Coronary artery (tissue), 2 donors: ENCODE measurements around the gene FRS3.
A peak's percentile ranks its signal among the peaks of the same experiment; 100 is the strongest.

Source experiments
- DNase-seq: peaks from one replicate; pipeline ENCODE4 v3.0.0-alpha.2; 2017; ENCODE audit warnings: low spot score
- H3K27ac ChIP-seq, 2 donors: fragments of 200-600 bp; sonication (generic); one replicate each; pipeline ENCODE4 v1.5.1; 2016 to 2019
- H3K4me3 ChIP-seq: fragments of 200-600 bp; sonication (generic); 2 replicates; pipeline ENCODE4 v1.5.1; 2016; ENCODE audit warnings: mild to moderate bottlenecking, moderate library complexity
- CTCF ChIP-seq: fragments of 200-600 bp; sonication (generic); IDR thresholded peaks from one replicate; pipeline ENCODE4 v1.5.1; 2019; ENCODE audit warnings: antibody characterized with exemption

FRS3 gene

DNA sequence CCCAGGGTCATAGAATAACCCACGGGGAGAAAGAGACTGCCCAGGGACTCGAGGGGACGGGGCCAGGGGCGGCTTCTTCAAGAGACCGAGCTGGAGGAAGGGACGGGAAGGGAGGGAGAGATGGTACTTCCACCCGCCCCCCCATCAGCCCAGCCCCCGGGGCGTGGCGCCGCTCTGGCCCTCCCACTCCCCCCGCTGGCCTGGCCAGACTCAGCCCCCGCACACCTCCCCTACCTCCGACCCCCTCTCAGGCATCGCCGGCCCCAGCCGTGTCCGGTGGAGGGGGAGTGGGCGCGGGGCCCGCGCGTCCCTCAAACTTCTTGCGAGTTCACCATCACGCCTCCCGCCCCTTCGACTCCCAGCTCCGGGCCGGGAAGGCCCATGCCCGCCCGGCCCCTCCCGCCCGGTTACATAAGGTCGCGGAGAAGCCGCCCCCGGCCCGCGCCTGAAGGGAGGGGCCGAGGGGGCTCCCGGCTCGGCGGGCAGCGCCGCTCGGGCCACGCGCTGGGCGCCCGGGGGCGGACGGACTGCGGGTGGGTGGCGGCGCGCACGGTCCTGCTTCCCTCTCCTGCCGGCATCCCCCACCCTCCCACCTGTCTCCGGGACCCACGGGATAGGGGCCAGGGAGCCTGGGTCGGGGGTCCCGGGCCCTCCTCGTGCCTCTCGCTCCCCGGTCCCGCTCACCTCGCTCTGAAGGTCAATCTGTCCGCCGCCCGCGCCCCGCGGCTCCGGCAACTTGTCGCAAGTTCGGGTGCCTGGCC lies 44.9 kb downstream of the FRS3 start:
- TF ChIP-seq CTCF = no peak
- peak overlapping the region; percentile 96 to 99 for H3K27ac ChIP-seq
- DNase-seq = peak; percentile 85
- peak overlapping the region; percentile 97 for H3K4me3 ChIP-seq

DNA sequence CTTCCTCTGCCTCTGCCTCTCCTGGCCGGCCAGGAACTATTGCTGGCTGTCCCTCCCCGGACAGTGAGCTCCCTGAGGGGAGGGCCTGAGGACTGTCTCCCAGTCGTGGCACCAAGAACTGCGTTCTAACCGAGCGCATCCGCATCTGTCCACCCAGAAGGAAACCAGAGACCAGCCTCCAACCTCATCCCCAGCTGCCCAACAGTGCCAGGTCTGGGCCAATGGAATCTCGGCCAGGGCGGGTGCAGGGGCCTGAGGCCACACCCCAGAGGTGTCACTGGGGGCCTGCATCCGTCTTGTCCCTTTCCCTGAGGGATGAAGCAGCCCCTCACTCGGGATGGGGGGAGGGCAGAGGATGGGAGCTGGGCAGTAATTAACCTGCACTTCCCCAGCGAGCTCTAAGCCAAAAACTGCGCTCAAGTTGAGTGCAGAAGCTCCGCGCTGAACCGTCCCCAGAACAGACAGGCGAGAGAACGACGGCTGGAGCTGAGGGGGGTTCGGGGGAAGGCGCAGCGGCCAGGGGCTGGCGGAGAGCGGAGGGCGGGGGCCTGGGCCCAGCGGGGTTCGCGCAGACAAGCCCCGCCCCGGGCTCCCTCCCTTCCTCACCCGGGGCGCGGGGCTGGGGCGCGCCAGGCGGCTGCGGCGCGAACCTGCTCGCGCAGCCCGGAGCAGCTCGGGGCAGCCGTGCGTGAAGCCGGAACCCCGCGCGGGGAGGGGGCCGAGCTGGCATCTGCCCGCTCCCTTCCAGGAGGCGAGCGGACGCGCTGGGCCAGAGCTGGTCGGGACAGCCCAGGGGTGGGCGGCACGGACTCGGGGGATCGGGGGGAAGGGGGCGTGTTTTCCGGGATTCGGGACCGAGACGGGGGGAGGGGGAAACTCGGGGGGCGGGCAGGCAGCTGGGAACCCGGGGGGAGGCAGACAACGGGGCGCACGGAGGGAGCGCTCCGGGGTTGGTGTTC lies 45.7 kb downstream of the FRS3 start:
- TF ChIP-seq CTCF = no peak
- peak overlapping the region; percentile 97 for H3K4me3 ChIP-seq
- DNase-seq = no peak
- peak overlapping the region; percentile 96 to 99 for H3K27ac ChIP-seq

DNA sequence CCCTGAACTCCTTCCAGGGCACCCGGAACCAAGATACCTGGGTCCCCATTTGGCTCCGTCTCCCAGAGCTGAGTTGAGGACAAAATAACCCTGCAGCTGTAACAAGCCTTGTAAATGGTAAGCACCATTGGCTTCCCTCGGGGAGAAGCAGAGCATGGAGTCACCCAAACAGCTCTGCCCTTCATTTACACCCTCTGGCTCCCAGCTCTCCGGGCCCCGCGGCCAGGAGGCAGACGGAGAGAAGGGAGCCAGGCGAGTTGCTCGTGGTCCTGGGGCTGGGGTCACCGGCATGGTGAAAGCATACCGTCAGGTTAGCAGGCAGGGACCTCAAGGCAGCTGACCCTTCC lies 46.4 kb downstream of the FRS3 start:
- peak overlapping the region; percentile 97 for H3K4me3 ChIP-seq
- H3K27ac ChIP-seq = peak overlapping the region; percentile 96 to 99
- DNase-seq = no peak
- TF ChIP-seq CTCF = no peak

DNA sequence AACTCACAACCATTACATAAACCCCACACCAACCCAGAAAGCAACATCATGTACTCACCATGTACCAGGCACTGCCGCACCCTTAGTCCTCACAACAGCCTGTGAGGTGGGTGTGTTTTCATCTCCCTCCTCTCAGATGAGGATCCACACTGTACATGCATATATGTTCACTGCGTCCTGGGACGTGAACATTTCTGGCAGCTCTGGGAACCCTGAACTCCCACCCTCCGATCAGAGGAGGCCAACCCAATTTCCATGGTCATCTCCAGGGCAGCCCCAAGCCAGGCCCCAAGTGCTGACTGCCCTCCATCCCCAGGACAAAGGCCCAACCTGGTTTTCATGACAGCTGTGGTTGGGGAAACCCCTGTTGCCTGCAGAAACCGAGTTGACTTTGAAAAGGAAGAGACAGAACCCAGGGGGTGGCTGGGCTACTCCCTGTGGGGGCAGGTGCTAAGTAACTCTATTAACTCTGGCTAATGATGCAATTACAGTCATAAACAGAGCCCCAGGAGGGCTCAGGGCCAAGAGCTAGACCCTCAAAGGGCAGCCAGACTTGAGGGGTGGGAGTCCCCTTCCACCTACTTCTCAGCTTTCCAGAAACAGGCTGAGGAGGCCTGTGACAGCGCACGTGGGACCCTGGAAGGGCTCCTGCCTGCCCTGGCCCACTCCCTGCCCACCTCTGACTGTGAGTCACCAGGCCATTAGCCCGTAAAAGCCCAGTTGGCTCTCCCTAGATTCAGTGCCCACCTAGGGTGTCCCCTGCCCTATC lies 46.9 kb downstream of the FRS3 start:
- Histone ChIP-seq H3K27ac (peak overlapping the region; percentile 96 to 99), H3K4me3 (peak overlapping the region; percentile 97)
- TF ChIP-seq CTCF = no peak
- no peak for DNase-seq

DNA sequence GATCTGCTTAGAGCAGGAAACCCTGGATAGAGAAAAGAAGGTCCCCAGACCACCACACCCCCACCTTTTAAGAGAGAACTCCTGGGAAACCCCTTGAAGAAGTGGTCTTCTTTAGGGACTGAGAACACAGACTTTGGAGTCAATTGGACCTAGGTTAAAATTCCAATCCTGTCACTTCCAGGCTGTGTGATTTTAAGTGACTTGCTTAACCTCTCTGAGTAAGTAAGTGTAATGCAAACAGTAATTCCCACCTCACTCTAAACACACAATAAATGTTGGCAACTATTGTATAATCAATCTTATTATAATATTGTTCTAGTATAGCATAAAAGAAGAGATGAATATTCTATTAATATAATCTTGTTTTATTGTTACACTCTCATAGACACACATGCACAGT lies 47.6 kb downstream of the FRS3 start:
- no peak for TF ChIP-seq CTCF
- no peak for DNase-seq
- Histone ChIP-seq H3K4me3 (no peak overlapping the region), H3K27ac (no peak overlapping the region)

- no peak overlapping the region for H3K27ac ChIP-seq
- no peak overlapping the region for H3K4me3 ChIP-seq
- no peak for TF ChIP-seq CTCF
- no peak for DNase-seq
These were observed 48.1 kb downstream of the FRS3 start for GRCh38 chr6:41731561-41732086.
